ENCODE data around the gene PCDH12. TPM values are rescaled to one million over a fixed set of nuclear protein-coding genes. Genes with fewer than 3 reads are reported as not detected.

PCDH12 gene
- polyA plus RNA-seq, 1 donor (not counting 4 experiments of a cell fraction or from before 2014, with no cell fraction given), result 0.01 TPM

- Histone ChIP-seq H3K4me2 (ENCODE audit: control insufficient read depth, extremely low read depth, insufficient read depth, low read depth, low read length) (no peak overlapping the region), H3K9me1 (ENCODE audit: control insufficient read depth, extremely low read depth, insufficient read depth, low read length) (no peaks in the 10 kb centered on the region), H2AFZ (ENCODE audit: control insufficient read depth, low read length) (no peak overlapping the region), H3K4me3 (ENCODE audit: control insufficient read depth in 2 of 3, extremely low read depth in 1 of 3, insufficient read depth in 2 of 3, low read depth in 1 of 3, low read length in 3 of 3) (no peak overlapping the region), H3K79me2 (ENCODE audit: control insufficient read depth, insufficient read depth, low read length) (no peaks in the 10 kb centered on the region), H3K9ac (ENCODE audit: control insufficient read depth, extremely low read depth, insufficient read depth, low read length) (no peak overlapping the region), H3K27ac (ENCODE audit: control insufficient read depth, insufficient read depth, low read length) (no peak overlapping the region), H4K20me1 (ENCODE audit: control insufficient read depth, extremely low read depth, insufficient read depth, low read length) (no peaks in the 10 kb centered on the region), H3K36me3 (ENCODE audit: control insufficient read depth in 2 of 2, extremely low read depth in 1 of 2, insufficient read depth in 2 of 2, low read length in 2 of 2) (no peaks in the 10 kb centered on the region), H3K4me1 (ENCODE audit: control insufficient read depth, extremely low read depth, insufficient read depth, low read length) (peaks cover 9% of the 10 kb centered on the region), H3K27me3 (ENCODE audit: control insufficient read depth, extremely low read depth, insufficient read depth, low read length) (no peaks in the 10 kb centered on the region), H3K9me3 (ENCODE audit: control insufficient read depth, low read depth, low read length) (no peaks in the 10 kb centered on the region)
- FAIRE-seq (no peak), DNase-seq (ENCODE audit: low read depth, low spot score) (no peak)
- dilution Hi-C loops (cut with MboI; ENCODE audit: extremely low pct_ligation_motif_present, low sequenced_read_pairs), result no loop called here
- no peak for TF ChIP-seq EZH2 (IDR thresholded peaks at IDR 0.05; ENCODE audit: low read length)
- no peak for TF ChIP-seq CTCF (optimal IDR thresholded peaks at IDR 0.05 in 1 of 3, IDR thresholded peaks at IDR 0.05 in 1 of 3, conservative IDR thresholded peaks at IDR 0.05 in 1 of 3; ENCODE audit: extremely low read depth in 1 of 3, insufficient read depth in 2 of 3, low read length in 3 of 3)
These were observed 9.2 kb downstream of the PCDH12 start for GRCh38 chr5:141948812-141949211.

DNA sequence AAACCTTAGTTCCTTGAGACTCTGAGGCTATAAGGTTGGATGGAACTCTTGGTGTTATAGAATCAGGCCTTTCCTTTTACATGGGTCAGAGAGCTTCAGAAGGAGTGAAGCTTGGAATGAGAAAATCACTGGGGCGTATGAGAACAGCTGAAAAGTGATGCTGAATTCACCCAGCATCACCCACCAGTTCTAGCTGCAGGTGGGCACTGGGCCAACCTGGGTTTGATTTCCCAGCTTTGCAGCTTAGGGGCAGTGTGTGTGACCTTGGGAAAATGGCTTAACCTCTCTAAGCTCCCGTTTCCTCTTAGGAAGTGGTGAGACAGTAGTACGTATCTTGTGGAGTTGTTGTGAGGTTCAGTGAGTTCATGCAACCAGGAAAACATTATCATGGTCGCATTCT, 10.7 kb downstream of the PCDH12 start:
- no peak for FAIRE-seq
- no peaks in the 10 kb centered on the region for H3K79me2 ChIP-seq (ENCODE audit: control insufficient read depth, insufficient read depth, low read length)
- DNase-seq (ENCODE audit: low read depth, low spot score), result no peak
- dilution Hi-C loops (cut with MboI; ENCODE audit: extremely low pct_ligation_motif_present, low sequenced_read_pairs), result no loop called here
- H2AFZ ChIP-seq (ENCODE audit: control insufficient read depth, low read length), result no peak overlapping the region
- TF ChIP-seq EZH2 (IDR thresholded peaks at IDR 0.05; ENCODE audit: low read length) (no peak), CTCF (optimal IDR thresholded peaks at IDR 0.05 in 1 of 3, IDR thresholded peaks at IDR 0.05 in 1 of 3, conservative IDR thresholded peaks at IDR 0.05 in 1 of 3; ENCODE audit: extremely low read depth in 1 of 3, insufficient read depth in 2 of 3, low read length in 3 of 3) (no peak)
- no peak overlapping the region for H3K27ac ChIP-seq (ENCODE audit: control insufficient read depth, insufficient read depth, low read length)
- no peak overlapping the region for H3K4me2 ChIP-seq (ENCODE audit: control insufficient read depth, extremely low read depth, insufficient read depth, low read depth, low read length)
- H3K9me3 ChIP-seq (ENCODE audit: control insufficient read depth, low read depth, low read length), result no peaks in the 10 kb centered on the region
- no peak overlapping the region for H3K4me3 ChIP-seq (ENCODE audit: control insufficient read depth in 2 of 3, extremely low read depth in 1 of 3, insufficient read depth in 2 of 3, low read depth in 1 of 3, low read length in 3 of 3)
- no peaks in the 10 kb centered on the region for H3K27me3 ChIP-seq (ENCODE audit: control insufficient read depth, extremely low read depth, insufficient read depth, low read length)
- no peak overlapping the region for H3K9ac ChIP-seq (ENCODE audit: control insufficient read depth, extremely low read depth, insufficient read depth, low read length)
- H3K9me1 ChIP-seq (ENCODE audit: control insufficient read depth, extremely low read depth, insufficient read depth, low read length), result no peaks in the 10 kb centered on the region
- H3K4me1 ChIP-seq (ENCODE audit: control insufficient read depth, extremely low read depth, insufficient read depth, low read length), result peaks cover 15% of the 10 kb centered on the region
- H3K36me3 ChIP-seq (ENCODE audit: control insufficient read depth in 2 of 2, extremely low read depth in 1 of 2, insufficient read depth in 2 of 2, low read length in 2 of 2), result no peaks in the 10 kb centered on the region
- no peaks in the 10 kb centered on the region for H4K20me1 ChIP-seq (ENCODE audit: control insufficient read depth, extremely low read depth, insufficient read depth, low read length)

Data from keratinocyte (primary cell).